NCI-H2107 treated with DMSO at 0.1 percent for 48 hours (cell line): Measurements from ENCODE around the gene IKBIP.
"Not testable (repeated sequence)": the region's sequence is repeated elsewhere in the genome, so short reads cannot be mapped to it uniquely, and the experiment has no call there.

Experiments
- DNase-seq: peaks from one replicate; lab custom pipeline; 2025; ENCODE audit not compliant: unreplicated experiment; lab: John Stamatoyannopoulos, UW

IKBIP gene

GRCh38 chr12:98578821-98579220 lies 65.8 kb downstream of the IKBIP start:
- no peak for DNase-seq

- DNase-seq: no peak
Observed at GRCh38 chr12:98578392-98578791, 66.2 kb downstream of the IKBIP start.

- not testable (repeated sequence) for DNase-seq
Observed at GRCh38 chr12:98576795-98577194, 67.8 kb downstream of the IKBIP start.

DNA sequence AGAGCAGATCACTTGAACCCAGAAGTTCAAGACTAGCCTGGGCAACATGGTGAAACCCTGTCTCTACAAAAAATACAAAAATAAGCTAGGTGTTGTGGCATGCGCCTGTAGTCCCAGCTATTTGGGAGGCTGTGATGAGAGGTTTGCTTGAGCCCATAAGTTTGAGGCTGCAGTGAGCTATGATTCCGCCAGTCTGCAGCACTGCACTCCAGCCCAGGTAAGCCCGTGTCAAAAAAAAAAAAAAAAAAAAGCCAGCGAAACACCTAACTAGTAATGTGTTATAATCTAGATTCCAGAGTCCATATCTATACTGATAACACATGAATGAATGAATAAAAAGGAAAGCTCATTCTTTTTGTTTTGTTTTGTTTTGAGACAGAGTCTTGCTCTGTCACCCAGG lies 69.6 kb downstream of the IKBIP start:
- no peak for DNase-seq
